GM21717 (cell line): ENCODE data around the gene ASB1.

Experiments
- ATAC-seq: cut with Tn5 transposase; IDR thresholded peaks from one replicate; pipeline ENCODE4 v1.9.1; 2021; ENCODE audit warnings: mild to moderate bottlenecking, moderate library complexity; ENCODE audit not compliant: unreplicated experiment

ASB1 gene, protein sequence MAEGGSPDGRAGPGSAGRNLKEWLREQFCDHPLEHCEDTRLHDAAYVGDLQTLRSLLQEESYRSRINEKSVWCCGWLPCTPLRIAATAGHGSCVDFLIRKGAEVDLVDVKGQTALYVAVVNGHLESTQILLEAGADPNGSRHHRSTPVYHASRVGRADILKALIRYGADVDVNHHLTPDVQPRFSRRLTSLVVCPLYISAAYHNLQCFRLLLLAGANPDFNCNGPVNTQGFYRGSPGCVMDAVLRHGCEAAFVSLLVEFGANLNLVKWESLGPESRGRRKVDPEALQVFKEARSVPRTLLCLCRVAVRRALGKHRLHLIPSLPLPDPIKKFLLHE

DNA sequence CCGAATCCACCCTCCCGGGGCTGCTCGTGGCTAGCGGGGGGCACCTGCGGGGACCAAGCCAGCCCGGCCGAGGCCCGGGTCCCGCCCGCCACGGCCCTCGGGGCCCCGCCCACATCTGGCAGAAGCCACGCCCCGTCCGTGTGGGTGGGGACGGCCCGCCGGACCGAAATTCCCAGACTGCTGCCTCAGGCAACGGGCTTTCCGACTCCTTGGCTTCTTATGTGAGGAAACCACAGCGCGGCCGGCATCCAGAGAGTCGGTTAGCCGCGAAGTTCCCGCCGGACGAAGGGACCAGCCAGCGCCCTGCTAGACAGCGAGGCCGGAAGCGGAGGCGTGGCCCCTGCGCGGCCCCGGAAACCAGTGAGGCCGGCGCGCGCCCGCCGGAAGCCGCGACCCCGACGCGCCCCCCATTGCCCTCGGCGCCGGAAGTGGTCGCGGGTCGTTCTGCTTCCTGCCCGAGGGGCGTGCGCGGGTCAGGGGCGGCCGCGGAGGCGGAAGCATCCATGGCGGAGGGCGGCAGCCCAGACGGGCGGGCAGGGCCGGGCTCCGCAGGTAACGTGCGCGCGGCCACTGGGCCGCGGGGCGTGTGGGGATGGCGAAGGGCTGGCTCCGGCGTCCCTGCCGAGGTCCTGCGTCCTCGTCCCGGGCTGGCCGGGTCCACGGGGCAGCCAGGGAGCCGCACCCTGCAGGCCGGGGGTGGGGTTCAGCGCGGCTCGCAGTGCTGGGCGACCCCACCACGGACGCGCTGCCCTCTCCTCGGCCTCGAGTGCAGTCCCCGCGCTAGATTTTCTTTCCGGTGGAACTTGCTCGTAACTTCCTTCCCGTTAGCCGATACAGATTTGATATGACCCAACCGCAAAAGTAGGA is at the start of gene ASB1:
Gene ASB1 (plus strand): TSS at position 360 of the 867 bp plus-strand sequence. CDS start 144 bp downstream, at position 504.
- ATAC-seq: peak; percentile 85

DNA sequence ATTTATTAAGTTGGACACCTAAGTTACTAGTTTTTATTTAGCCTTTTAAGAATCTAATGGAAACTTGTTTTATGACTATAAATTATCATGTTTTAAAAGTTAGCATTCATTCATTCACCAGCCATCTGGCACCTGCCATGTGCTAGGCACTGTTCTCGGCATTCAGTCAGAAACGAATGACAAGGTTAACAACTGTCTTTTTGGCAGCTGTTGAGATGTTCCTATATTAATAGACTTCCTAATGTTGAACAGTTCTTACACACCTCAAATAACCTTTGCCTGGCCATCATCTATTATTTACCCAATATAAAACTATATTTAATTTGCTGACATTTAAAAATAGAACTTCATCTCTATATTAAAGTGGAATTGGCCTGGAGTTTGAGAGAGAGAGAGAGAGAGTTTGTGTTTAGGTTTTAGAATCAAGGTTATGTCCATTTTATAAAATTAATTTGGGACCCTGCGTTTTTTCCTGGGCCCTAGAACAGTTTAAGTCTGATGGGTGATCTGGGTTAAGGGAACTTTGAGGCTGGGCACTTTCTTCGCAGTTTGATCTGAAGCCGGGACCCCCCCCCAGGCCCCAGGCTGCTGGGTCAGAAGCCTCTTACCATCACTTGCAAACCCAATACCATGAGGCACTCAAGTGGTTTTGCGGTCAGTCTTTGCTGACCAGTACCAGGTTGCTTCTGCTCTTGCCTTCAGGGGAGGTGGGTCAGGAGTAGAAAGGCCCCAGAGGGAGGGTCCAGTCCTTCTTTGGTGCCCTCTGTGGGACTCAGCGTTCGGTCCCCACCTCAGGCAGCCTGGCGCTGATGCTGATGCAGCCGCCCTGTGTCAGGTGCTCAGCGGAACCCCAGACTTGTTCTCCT is 48.3 kb upstream of the ASB1 start:
- ATAC-seq: no peak

DNA sequence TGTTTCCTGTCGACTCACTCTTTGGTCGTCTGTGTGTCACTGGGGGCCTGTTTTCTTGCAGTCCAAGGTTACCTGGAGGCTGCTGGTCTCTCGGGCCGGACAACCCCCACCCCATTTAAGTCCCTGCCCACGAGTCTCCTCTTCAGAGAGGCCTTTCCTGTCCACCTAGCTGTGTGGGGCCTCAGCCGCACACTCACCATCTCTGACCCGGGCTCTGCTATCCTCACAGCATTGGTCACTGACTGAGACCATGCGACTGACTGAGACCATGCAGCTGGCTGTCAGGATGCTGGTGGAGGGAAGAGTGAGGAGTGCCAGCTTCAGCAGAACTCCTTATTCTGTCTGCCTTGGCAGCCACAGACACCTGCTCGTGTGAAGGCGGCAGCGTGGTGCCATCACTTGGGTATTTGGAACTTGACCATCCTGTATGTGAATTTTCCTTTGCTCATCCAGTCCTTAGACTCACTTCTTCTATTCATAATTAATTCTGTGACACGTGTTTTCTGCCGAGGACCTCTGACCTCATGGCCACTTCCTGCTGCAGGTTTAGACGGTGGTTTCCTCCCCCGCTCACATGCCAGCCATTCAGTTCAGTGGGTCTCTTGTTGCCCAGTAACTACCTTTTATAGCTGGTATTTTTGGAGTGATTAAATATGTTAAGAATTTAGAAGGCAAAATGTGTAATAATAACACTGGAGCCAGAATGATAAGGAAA is 47.5 kb upstream of the ASB1 start:
- ATAC-seq: no peak

DNA sequence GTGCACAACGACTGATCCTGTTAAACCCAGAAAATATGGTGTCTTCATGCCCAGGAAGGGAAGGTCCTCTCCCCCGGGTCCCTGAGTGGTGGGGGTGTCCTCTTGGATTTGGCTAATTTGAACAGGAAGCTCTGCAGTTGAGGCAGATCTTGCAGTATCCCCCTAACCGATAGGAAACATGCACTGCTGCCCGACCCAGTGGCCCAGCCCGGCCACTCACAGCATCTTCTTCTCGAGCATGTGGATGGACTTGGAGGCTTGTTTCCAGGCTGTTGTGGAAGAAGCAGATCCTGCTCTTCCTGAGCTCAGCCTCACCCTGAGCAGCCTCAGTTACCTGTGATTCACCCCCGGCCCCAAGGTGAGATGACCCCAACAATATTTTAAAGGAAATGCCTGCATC is 46.4 kb upstream of the ASB1 start:
- no peak for ATAC-seq

DNA sequence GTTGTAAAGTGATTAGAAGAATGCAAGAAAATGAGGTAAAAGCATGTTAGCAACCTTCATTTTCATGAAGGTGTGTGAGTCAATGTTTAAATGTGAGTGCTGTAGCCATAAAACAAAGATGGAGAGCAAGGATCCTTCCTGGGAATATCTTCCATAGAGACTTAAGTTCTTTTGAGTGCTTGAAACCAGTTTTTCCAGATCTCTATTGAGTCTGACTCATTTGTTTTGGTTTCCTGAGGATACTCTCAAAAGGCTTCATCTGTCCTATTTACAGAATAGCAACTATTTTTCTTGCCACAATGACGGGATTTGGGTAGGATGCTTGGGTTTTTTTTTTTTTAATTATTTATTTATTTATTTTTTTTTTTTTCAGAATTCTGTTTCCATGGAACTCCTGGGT is 45.9 kb upstream of the ASB1 start:
- ATAC-seq: no peak

DNA sequence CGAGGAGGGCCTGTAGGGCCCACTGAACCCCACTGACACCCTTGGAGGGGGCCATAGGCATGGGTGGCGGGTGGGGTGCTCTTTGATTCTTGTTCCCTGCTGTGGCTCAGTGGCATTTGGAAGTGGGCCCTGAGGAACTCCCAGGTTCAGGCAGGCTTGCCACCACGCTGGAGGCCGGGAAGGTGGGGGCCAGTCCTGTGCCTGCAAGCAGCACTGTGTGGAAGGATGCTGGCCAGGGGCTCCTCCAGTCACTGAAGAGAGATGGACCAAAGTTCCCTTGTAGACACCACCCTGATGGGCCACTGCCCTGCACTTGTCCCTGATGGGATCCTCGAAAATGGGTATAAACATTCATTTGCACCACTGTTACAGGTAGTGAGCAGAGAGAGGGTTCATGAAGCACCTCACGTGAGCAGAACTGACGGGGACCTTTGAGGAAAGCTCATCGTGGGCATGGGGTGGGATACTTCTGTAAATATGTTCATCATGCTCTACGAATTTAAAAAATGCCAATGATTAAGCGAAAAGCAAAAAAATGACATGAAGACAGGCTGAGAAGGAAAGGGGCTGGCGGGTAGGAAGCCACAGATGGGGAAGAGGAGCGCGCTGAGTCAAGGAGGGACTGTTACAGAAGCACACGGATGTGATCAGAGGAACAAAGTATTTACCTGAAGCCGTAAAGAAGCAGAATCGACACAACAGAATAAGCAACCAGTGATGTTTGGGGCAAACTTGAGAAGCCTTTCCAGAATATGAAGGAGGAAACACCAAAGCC is 45.2 kb upstream of the ASB1 start:
- ATAC-seq: no peak

DNA sequence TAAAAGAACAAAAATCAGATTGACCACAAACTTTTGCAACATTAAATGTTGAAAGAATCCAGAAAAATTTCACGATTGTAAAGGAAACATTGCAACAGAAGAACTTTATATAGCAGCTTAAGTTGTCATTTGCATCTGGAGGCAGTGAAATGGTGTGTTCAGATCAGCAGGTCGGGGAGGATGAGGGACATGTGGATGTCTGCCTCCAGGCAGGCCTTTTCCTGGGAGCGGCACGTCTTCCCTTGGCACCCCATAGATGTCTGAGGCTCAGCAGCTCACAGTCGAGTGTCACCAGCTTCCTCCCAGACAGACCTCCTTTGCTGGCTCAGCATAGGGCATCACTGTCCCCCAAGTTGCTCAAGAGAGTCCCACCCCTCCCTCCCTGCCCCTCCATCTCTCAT is 44.3 kb upstream of the ASB1 start:
- no peak for ATAC-seq

DNA sequence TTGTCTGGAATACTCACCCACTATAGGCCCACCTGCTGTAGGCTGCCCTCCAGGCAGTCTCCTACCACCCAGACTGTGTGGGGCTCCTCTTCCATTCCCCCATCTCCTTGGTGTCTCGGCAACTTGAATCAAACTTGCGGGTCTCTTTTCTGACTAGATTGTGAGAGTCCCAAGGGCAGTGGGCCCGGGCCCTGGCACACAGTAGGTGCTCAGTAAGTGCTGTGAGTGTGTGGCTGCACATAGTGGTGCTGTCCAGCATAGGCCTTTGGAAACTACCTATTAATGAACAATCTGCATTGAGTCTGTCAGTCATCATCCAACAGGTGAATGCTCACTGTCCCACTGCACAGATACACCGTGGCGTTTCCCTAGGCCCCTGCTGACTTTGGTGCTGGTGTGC is 43.6 kb upstream of the ASB1 start:
- no peak for ATAC-seq

DNA sequence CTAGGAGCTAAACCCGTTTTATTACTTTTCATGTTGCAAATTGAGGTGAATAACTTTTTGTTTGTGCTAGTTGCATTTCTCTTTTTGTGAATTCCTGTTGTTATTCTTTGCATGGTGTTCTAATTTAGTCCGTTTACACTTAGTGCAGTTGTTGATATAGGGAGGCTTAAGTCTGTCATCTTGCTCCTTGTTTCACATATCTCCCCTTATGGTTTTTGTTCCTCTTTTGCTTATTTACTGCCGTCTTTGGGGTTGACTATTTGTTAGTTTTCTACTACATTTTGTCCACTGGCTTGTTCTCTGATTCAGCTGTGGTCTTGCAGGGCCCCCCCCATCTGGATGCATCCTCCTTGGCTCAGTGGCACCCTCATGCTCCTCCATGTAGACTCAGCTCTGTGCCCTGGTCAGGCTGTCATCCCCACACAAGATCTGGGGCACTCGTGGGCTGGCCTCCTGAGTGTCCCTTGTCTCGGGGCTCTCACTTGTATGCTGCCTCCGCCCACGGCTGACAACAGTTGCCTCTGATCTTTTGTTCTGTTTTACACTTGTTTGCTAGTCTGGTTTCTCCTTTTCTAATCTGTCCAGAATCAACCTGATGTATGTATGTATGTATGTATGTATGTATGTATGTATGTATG is 42.9 kb upstream of the ASB1 start:
- ATAC-seq: no peak

DNA sequence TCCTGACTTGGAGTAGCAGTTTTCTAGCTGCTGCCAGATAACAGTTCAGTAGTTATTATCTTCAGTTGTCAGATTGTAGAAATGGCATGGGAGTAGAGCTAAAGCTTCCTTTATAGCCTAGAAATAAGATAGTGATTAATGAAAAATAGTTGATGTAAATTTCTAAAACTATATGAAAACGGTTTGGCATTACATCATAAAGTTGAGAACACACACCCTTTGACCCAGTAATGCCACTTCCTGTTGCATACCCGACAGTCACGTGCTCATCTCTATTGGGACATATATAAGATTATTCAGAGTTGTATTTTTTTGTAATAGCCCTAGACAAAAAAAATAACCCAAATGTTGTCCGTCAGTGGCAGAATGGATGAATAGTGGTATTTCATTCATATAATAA is 39.4 kb upstream of the ASB1 start:
- ATAC-seq: no peak

DNA sequence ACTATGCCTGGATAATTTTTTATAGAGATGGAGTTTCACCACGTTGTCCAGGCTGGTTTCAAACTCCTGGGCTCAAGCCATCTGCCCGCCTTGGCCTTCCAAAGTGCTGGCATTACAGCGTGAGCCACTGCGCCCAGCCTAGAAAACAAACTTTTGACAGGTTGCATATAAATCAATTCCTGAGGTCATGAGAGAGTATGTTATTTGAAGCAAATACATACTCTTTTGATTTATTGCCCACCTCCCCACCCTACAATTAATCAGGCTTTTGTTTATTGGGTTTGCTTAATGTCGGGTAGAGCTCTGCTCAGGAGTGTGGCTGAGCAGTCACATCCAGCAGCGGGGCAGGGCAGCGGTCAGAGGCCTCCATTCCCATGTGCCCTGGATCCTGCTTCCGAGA is 37.9 kb upstream of the ASB1 start:
- ATAC-seq: no peak

DNA sequence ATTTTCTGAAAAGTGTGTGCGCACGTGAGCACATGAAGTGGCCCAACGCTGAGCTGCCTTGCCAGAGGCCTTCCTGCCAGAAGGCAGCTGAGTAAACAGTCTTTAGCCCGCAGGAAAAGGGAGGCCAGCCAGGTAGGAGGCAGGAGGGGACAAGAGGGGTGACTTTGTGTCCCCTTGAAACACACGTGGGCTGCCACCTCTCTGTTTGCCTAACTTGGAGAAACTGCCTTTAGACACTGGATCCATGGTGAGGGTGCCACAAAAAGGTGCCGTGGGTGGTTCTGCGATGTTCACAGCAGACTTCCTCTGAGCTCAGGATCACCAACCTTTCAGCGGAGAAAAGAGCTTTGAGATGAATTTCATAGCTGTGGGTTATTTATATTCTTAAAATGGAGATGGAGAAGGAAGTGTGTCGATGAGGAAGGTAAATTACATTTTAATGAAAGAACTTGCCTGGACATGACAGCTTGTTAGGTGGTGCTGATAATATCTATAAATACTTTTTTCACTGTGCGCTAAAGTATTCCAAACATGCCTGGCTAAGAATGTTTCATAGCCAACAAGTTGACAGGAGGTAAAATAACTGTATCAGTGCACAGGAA is 36.6 kb upstream of the ASB1 start:
- no peak for ATAC-seq

DNA sequence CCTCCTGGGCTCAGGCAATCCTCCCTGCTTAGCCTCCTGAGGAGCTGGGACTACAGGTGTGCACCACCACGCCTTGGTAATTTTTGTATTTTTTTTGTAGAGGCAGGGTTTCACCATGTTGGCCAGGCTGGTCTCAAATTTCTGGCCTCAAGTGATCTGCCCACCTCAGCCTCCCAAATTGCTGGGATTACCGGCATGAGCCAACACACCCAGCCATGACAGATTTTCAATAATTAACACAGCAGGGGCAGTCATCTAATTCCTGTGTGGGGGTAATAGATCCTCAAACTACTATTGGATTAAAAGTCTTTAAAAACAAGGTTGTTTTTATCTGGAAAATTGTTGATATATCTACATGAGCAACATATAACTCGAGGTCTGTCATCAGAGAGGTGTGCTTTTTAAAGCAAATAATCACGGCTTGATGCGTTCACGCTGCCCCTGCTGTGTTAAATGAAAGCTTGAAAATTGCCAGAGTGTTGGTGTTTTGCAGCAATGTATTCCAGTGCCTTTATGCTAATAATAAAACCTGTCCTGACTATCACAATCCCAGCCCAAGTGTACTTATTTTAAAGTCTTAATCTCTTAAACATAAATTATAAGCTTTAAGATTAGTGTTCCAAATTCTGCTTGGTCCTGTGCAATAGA is 35.6 kb upstream of the ASB1 start:
- ATAC-seq: no peak

DNA sequence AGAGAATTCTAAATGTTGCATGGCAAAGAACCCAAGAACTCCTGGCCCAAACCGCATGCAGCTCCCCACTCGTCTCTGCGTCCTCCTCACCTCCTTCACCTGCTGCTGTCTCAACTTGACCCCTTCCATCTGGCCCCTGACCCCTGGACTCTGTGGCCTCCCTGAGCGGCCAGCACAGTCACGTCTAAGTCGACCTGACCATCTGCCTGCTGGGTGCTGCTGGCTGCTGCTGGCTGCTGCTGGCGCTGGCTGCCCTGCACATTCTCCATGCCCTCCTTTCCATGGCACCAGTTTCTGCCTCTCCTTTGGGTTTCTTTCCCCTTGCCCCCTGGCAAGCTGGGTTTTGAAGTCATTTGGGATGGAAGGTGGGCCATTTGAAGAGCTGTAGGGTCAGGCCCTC is 30.1 kb upstream of the ASB1 start:
- no peak for ATAC-seq

DNA sequence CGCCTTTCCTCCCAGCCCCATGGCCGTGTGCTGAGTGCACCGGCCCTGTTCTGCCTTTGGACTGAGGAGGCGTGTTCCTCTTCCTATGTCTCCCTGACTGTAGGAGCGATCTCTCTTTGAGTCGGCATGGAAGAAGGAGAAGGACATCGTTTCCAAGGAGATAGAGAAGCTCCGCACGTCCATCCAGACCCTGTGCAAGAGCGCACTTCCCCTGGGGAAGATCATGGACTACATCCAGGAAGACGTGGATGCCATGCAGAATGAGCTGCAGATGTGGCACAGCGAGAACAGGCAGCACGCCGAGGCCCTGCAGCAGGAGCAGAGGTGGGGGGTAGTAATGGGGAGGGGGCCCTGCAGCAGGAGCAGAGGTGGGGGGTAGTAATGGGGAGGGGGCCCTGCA is 29.4 kb upstream of the ASB1 start:
- no peak for ATAC-seq

DNA sequence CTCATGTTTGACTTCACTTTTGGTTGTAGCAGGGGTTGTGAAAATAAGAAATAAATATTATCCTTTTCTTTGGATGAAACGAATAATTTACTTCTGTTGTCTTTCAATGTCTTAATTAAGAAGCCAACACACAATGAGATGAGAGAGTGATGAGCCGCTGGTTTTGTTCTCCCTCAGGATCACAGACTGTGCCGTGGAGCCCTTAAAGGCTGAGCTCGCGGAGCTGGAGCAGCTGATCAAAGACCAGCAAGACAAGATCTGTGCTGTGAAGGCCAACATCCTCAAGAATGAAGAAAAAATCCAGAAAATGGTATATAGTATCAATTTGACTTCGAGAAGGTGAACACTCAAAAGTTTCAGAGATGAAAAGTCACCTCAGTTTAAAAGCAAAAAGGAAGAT is 28.1 kb upstream of the ASB1 start:
- no peak for ATAC-seq

DNA sequence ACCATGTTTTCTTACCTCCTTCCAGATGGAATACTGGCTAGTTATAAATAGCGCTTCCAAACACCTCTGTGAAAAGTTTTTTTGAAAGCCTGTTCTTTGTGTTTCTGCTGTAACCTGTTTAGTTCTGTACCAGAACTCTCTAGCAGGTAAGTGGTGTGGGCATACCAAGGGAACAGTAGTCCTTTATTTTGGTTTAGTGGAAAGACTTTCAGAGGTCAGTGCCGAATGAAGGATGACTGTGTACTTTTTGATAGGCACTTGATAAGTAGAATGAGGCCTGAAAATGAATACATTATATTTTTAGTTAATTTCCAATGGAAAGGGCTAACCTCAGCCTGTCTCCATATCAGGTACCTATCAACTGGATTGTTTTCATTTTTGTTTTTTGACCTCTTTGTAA is 27.6 kb upstream of the ASB1 start:
- no peak for ATAC-seq

DNA sequence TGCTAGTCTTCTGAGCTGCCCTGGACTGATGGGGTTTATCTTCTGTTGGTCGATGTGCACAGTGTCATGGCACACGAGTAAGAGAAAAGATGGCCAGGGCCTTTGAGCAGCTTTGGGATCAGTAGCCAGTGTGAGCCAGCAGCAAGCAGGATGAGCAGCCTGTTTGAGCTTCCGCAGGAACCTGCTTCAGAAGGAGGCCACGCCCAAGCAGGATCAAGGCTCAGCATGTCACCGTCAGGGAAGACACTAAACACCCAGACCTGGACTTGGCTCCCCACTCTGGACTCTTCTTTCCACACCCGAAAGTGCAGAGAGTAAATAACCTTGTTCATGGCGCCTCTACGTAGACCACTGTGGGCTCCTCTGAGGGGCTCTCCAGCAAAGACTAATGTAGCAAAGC is 25.2 kb upstream of the ASB1 start:
- no peak for ATAC-seq
